Glomerular endothelial cell (primary cell): Measurements from ENCODE around the gene SMURF1. TPM values are rescaled to one million over a fixed set of nuclear protein-coding genes. Genes with fewer than 3 reads are reported as not detected.
A peak's percentile ranks its signal among the peaks of the same experiment; 100 is the strongest.

Experiments used
- DNase-seq: peaks from one replicate; pipeline ENCODE4 v3.0.0-alpha.2; 2011; ENCODE audit warnings: low read depth, low spot score; ENCODE audit errors: extremely low read depth
- total RNA-seq: library from RNA; depleted of rRNA; stranded (reverse); fragments of >200 nt; gene quantifications from 2 replicates; pipeline ENCODE4 v1.2.3, GENCODE V29; 2015

The SMURF1 gene
- total RNA-seq, 1 donor from 2014 or later: 25.0 TPM

DNA sequence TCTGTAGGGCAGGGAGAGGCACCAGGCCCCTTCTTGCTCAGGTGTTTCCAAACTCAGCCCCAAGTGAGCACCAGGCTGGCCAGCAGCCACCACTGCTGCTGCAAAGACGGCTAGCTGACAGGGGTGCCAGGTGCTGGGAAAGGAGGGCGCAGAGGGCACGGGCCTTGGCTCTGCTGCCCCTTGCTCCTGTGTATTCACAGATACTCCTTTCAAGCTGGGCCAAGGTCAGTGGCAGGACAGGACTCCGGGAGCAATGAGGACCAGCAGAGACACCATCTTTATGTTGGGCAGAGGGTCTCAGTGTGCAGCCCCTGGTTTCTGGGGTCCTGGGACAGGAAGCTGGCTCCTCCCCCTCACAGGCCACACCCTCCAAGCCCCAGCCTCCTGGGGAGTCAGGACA, 110.1 kb downstream of the SMURF1 start:
- DNase-seq: no peak

DNA sequence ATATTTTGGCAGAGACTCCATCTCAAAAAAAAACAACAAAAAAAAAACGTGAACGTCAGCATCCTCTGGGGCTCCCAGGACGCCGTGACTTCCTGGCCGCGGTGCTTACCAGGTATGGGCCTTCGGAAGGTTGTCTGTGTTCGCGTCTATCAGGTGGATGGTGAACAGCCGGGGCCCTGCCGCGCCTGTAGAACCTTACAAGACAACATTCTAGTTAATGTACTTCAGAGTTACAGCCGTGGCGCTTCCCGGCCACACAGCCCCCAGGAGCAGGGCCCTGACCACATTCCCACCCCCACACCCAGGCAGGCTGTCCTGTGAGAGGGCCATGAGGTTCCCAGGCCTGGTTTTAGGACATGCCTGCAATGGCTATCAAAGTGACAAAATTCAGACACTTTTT, 111.0 kb downstream of the SMURF1 start:
- DNase-seq: no peak

DNA sequence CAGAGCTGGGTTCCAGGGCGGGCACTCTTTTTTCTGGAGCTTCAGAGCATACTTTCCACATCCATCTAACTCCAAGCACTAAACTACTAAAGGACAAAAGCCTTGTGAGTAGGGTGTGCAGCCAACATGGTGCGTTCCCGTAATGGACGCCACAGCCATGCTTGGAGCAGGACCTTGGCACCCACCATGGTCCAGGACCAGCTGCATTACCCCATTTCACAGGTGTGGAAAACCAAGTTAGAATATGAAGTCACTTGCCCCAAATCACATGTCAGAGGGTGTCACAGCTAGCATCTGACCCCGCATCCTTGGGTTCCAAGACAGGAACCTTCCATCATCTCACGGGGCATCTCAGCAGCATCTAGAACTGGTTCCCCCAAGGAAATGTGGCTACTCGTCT, 112.4 kb downstream of the SMURF1 start:
- DNase-seq: no peak

DNA sequence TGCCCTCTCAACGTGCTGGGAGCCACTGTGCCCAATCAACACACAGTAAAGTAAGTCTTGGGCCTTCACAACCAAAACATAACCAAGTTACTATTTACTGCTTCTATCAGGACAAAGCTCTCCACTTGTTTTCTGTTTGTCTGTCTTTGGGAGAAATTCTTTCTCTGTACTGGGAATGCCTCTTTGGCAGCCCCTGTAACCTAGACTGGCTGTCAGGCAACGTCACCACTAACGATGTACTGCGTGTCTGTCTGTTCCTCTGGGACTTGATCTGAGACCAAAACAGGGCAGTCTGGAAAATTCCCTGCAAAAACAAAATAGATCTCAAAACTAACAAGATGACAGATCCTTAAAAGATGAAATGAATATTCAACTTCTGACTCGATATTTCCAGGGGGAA, 113.0 kb downstream of the SMURF1 start:
- no peak for DNase-seq

DNA sequence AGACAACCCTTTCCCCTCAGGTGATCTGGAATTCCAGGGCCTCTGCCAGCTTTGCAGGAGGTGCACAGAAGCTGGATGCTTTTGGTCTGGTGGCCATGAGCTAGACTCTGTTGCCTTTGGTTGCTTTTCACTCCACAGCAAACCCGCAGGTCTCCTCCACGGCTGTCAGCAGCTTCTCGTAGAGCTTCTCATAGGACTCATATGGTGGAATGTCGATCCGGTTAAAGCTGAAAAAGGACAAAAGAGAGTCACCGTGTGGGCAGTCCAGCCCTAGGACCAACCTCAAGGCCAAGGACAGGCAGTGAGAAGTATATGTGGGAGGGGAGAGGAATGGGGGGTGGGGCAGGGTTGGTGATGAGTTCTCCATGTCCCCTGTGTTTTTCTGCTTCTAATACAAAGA, 113.5 kb downstream of the SMURF1 start:
- no peak for DNase-seq

DNA sequence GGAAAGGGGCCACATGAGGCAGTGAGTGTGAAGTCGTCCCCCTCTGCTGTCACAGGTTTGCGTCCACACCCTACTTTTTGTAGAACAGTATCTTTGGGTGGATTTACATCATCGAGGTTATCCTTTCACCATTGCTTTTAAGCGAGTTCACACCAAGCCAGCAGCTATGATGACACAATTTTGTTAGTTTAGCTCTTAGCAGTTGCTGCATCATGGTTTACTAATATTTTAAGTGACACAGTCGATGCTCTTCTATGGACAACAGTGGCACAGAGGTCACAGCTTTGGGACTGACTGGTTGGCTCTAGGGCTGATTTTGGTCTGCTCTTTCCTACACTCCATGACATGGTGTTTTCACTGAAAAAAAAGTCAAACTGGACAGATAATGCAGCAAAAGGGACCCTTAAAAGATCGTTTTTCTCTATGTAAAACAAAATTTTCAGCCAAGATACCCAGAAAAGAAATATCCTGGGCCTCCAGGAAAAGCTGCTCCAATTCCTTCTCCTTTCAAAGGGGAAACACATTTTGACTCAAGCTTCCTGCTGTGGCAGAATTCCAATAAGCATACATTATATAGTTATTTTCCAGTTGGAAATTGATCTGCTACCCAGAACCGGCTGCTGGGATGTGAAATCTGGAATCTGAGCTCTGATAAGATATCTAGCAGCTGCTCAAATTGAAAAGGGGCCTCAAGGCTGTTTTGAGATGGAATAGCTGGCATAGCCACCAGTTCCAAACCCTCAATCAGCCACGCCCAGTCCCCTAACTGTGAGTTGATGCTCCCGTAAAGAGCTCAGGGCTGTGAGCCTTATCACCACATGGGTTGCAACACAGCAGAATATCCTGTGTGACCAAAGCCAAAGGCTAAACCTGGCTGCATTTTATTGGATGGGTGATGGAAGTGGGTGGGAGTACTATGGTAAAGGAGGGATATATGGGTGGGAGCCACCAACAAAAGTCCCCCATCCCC, 114.2 kb downstream of the SMURF1 start:
- peak; percentile 67 for DNase-seq

DNA sequence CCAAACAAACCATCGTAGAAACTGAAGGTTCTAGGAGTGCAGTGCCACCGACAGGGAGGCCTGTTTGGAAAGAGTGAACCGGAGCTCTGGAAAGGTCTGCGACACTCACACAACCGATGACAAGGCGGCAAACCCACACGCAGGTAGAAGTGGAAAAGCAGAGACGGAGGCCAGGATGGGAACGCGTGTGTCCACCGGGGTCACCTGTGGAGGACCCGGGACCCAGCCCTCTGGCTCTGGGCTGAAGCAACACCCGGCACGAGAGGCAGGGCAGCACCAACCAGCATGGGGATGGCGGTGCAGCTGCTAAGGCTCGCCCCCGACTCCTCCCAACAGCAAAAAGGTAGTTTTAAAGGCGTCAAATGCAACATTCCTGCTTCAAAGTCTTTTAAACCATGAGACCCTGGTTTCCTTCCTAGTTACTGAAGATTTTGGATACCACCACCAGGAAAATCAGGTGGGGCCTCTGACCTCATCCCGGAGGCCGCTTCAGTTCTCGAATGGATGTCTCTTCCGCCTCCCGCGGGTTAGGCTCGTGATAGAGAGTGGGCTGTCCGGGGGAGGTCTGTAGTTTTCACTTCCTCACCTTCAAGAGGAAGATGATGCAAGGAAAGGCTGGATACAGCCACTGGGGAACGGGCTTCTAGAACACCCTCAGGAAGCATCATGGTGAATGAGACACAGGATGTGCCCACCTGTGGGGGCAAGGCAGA, 115.5 kb downstream of the SMURF1 start:
- no peak for DNase-seq

DNA sequence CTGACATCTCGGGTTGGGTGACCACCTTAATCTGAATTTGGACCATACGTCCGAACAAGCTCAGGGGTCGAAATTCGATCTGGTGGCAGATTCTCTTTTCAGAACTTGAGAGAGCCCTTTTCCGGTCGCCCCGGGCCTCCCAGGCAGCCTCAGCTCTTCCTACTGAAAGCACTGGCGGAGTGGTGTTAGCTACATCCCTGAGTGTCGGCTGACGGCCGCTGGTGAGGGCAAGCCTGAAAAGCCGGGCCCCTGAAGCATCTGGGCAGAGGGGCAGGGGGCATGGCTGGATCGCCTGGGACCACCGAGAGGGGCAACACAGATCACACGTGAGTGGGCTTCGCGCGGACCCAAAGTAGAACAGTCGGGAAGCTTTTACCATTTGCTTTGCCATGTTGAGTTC, 116.1 kb downstream of the SMURF1 start:
- DNase-seq: no peak

DNA sequence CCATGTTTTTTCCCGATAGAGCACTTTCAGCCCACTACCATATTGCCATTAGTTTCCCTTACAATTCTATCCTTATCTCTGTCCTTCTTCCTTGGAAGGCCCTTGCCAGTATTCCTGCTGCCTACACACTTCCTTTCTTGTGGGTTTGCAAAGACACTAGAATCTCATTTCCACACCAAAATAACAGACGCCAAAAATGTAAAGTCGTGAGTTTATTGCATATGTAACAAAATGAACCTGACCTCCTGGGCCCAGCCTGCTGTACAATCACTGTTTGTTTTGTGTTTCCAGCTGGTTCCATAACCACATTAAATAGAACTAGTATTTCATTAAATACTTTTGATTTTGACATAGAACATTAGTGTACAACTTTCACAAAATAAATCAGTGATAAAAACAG, 116.7 kb downstream of the SMURF1 start:
- no peak for DNase-seq

DNA sequence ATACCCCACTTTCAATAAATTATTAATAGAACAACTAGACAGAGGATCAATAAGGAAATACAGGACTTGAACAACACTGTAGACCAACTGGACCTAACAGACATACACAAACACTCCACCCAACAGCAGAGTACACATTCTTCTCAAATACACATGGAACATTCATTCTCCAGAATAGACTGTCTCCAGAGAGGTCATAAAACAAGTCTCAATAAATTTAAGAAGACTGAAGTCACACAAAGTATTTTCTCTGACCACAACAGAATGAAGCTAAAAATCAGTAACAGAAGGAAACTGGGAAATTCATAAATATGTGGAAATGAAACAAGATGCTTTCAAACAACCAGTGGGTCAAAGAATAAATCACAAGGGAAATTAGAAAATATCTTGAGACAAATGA, 119.8 kb downstream of the SMURF1 start:
- DNase-seq: no peak

DNA sequence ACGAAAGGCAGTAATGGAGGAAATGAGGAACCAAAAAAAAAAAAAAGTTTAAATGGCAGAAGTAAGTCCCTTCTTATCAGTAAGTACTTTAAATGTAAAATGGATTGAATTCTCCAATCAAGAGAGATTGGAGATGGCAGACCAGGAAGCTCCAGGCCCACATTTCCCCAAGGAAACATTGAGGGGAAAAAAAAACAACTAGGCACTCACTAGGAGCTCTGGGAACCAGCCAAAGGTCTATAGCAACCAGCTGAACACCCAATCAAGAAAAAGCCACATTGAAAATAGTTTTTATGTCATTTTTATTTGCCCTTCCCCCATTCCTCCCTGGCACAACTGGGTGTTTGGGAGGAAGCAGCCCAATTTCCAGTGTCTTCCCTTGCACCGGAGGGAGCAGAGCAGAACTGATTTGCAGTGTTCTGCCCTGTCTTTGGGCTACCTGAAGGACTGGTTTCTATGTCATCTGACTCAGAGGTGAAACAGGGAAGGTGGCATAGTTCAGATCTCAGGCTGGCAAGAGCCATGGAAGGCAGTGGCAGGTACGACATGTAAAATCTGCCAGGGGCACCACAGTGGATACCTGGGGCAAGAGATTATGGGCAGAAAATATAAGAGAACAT, 121.9 kb downstream of the SMURF1 start:
- no peak for DNase-seq

DNA sequence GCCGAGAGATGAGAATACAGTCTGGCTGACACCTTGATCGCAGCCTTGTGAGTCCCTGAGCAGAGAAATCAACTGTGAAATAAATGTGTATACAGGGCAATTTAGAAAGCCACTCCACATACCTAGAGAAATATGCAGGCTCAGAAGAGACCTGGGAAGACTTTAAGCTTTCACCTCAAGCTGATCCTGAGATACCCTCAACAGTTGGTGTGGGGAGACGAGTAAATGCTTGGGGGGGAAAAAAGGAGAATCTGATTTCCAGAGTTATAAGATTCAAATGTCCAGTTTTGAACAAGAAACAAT, 123.5 kb downstream of the SMURF1 start:
- DNase-seq: no peak

DNA sequence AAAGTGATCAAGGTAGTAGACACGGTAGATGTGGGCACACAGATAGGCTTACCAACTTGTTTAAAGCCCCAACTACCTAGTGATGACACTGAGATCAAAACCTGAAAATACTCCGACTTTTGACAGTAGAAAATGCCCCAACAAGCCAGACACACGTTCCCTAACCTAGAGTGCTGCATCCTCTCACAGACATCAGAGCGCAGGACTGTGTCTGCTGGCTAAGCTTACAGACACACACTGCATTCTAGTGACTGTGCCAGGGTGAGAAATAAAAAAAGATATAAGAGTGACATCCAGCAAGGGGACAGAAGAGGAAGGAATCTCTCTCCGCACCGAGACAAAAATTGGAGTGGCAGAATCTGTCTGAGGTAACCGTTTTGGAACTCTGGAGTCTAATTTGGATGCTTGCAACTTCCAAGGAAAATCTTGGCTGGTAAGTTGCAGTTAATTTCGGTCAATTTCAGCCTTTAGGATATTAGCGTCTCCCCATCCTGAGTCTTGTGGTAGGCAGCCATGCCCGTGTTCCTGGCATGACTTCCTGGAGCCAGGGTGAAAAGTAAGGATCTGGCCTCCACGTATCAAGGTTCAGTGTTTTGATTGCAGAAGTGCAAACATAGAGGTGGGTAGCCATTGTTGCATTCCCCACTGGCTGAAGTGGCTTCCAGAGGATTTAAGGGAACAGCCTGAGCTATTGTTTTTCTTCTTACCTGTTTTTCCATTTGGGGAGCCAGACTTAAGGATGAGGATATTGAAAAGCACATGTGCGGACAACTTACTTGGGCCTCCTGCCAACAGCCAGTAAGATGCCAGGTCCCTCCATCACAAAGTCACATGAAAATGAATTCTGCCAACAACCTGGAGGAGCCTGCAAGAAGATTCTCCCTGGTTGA, 124.1 kb downstream of the SMURF1 start:
- DNase-seq: no peak

DNA sequence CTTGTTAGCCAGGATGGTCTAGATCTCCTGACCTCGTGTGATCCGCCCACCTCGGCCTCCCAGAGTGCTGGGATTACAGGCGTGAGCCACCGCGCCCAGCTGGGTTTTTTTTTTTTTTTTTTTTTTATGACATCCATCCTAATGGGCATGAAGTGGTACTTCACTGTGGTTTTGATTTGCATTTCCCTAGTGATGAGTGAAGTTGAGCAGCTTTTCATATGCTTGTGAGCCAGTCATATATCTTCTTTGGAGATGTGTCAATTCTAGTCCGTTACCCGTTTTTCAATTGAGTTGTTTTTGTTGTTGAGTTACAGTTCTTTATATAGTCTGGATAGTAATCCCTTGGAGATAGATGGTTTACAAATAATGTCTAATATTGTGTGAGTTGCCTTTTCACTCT, 127.7 kb downstream of the SMURF1 start:
- no peak for DNase-seq

DNA sequence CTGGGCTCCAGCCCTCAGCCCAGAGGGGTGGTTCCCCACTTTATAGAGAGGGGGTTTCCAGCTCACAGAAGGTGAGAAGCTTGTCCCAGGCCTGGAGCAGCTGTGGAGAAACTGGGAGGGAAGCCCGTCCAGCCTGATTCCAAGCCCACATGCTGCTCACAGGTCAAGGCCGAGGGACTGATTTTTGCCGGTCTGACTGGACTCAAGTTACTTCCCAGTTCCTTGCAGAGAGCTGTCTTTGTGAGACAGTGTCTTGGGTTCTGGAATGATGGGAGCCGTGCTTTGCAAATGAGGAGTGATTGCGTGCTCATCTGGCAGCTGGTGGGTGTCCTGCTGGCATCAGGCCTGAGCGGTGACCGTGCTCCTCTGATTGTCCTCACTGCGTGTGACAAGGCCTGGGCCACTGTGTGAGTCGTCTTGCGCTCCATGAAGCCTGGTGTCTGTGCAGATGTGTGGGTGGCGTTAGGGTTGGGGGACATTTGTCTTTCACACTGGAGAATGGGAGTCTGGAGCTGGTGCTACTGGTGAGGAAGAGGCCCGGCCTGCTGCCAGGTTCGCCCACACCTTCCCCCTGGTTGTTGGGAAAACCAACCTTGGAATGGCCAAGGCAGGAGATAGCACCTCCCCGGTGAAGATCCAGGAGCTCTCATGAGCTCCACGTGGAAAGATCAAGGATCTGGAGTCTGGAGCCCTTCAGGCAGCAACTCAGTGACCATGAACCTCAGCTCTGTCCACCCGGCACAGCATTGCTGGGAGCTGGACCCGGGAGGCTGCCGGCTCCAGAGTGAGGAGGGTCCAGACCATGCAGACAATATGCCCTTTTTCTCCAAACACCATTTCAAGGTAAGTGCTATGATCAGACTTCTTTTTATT, 129.6 kb downstream of the SMURF1 start:
- DNase-seq: no peak

DNA sequence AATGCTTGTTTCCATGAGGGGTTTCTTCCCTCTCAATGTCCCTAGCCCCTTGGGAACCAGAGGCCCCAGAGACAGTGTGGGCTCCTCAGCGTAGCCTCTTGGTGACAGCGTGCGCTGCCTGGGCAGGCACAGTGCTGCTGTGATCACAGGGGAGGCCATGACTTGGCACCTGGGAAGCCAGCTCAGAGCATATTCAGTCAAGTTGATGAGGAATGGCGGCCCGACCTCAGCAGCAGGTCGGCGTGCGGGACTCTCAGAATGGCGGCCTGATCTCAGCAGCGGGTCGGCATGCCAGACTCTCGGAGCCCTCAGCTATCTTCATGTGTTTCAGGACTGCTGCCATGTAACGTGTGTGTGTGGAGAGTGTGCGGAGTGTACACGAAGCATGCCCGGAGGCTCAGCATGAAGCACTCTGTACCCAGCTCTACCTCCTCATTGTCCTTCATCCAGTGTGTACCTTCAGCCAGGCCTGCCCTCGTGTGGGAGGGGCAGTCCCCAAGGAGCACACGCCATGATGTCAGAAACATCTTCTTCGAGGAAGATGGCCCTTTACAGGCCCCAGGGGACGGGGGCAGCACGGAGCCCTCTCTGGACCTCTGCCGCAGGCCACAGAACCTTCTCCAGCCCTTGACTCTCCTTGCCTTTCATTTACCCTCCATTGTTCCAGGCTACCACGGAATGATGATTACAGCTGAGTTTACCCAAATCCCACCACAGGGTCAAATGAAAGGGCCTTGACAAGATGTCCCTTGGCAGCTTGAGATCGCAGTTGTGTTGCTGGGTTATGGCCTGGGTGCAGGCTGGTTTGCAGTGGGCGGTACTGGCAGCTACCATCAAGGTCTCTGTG, 130.4 kb downstream of the SMURF1 start:
- DNase-seq: no peak

DNA sequence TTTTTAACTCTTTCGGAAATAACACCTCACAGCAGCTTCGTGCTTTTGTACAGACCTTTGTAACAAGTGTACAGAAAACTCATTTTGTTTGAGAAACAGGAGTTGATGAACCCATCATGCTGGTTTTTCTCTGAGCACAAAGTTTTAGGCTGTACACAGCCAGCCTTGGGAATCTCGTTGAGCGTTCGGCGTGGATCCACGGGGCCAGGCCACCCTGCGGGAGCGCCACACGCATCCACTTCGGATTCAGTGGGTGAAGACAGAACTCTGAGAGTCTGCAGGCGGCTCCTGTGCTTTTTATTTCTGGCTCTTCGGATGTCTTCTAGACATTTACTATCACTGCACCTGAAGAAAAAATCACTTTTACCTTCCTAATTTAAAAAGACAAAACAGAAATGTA, 131.2 kb downstream of the SMURF1 start:
- DNase-seq: no peak

DNA sequence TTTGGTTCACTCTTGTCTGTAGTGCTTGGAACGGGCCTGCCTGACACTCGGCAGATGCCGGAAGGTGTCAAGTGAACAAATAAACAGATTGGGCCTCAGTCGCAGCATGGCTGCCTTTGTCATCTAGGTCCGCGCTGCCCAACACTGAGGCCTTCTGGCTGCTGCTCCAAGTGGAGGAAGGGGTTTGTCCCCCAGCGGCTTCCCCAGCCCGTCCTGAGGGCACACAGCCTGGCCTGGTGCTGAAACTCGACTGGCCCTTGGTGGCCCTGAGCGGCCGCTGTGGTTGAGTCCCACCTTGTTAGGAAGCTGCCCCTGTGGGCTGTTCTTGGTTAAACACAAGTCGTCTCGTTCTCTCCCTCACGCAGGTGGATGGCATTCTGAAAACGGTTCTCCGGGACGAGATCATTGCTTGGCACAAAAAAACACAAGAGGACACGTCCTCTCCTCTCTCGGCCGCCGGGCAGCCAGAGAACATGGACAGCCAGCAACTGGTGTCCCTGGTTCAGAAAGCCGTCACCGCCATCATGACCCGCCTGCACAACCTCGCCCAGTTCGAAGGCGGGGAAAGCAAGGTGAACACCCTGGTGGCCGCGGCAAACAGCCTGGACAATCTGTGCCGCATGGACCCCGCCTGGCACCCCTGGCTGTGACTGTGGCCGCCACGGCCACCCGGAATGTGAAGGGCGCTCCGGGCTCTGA, 132.1 kb downstream of the SMURF1 start:
- no peak for DNase-seq
